GM12878 (cell line): ENCODE data around the gene FRYL.
A peak's percentile ranks its signal among the peaks of the same experiment; 100 is the strongest.

Experiments used
- EP300 ChIP-seq, 2 experiments: fragments of 150-350 bp in 1 of 2; IDR thresholded peaks; 2 replicates each; pipeline ENCODE4 v1.6.1; 2011 to 2012; ENCODE audit warnings: low read depth in 2 of 2, low read length in 2 of 2, borderline replicate concordance in 1 of 2, improper control_type of control experiment in 1 of 2, inconsistent platforms in 1 of 2; ENCODE audit not compliant: control insufficient read depth in 1 of 2
- EZH2 ChIP-seq: IDR thresholded peaks from 2 replicates; pipeline ENCODE4 v1.6.1; 2012; ENCODE audit warnings: low read depth, mild to moderate bottlenecking, control low read depth, inconsistent platforms, low read length, borderline replicate concordance; ENCODE audit not compliant: control insufficient read depth
- POLR2A ChIP-seq: IDR thresholded peaks from 2 replicates; pipeline ENCODE4 v1.6.1; 2011; ENCODE audit warnings: low read depth, mild to moderate bottlenecking, low read length
- POLR2AphosphoS5 ChIP-seq: IDR thresholded peaks from 2 replicates; pipeline ENCODE4 v1.6.1; 2011; ENCODE audit warnings: mild to moderate bottlenecking, low read length, inconsistent platforms
- TF ChIP-seq, protein P1 (sequence below), 3 experiments: IDR thresholded peaks in 2 of 3; conservative IDR thresholded peaks in 1 of 3; 2 replicates each; pipeline ENCODE4 v1.5.1; 2011; ENCODE audit warnings: low read depth in 3 of 3, low read length in 3 of 3, mild to moderate bottlenecking in 3 of 3, control low read depth in 2 of 3, moderate library complexity in 2 of 3, inconsistent platforms in 1 of 3, mixed read lengths in 1 of 3; ENCODE audit not compliant: control insufficient read depth in 2 of 3, insufficient read depth in 1 of 3; ENCODE audit errors: extremely low read depth in 1 of 3

DNA sequence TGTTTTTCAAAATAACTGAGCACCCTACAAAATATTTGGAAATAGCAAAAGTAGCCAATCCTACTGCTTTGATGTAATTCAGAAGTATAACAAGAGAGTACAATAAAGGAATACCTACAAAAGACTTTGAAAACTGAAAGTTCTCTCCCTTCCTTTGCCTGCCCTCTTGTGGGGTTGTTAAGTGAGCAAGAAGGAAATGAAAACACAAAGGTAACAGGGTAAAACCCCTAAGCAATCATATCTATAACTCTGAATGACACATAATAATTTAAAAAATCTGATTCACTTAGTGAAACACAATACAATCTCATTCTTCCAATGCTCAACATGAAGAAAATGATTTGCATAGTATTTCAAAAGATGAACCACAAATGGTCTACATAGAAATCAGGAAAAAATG lies 98.2 kb downstream of the FRYL start:
- no peak for TF ChIP-seq POLR2AphosphoS5
- no peak for TF ChIP-seq POLR2A
- TF ChIP-seq EP300 (IDR thresholded peaks at IDR 0.05; ENCODE audit: borderline replicate concordance in 1 of 2, control insufficient read depth in 1 of 2, low read depth in 2 of 2, low read length in 2 of 2): no peak
- TF ChIP-seq EZH2: no peak
- TF ChIP-seq, protein P1, sequence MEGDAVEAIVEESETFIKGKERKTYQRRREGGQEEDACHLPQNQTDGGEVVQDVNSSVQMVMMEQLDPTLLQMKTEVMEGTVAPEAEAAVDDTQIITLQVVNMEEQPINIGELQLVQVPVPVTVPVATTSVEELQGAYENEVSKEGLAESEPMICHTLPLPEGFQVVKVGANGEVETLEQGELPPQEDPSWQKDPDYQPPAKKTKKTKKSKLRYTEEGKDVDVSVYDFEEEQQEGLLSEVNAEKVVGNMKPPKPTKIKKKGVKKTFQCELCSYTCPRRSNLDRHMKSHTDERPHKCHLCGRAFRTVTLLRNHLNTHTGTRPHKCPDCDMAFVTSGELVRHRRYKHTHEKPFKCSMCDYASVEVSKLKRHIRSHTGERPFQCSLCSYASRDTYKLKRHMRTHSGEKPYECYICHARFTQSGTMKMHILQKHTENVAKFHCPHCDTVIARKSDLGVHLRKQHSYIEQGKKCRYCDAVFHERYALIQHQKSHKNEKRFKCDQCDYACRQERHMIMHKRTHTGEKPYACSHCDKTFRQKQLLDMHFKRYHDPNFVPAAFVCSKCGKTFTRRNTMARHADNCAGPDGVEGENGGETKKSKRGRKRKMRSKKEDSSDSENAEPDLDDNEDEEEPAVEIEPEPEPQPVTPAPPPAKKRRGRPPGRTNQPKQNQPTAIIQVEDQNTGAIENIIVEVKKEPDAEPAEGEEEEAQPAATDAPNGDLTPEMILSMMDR (IDR thresholded peaks at IDR 0.05 in 2 of 3, conservative IDR thresholded peaks at IDR 0.05 in 1 of 3; ENCODE audit: control insufficient read depth in 2 of 3, extremely low read depth in 1 of 3, insufficient read depth in 1 of 3, low read depth in 3 of 3, low read length in 3 of 3): peak; percentile 30 to 69 (median 38); a peak in 4 of 6 replicates
